Fibroblast of villous mesenchyme (primary cell): ENCODE measurements around the gene PRKCE. TPM values are rescaled to one million over a fixed set of nuclear protein-coding genes. Genes with fewer than 3 reads are reported as not detected.

Experiments used
- DNase-seq: peaks from one replicate; pipeline ENCODE4 v3.0.0-alpha.2; 2010; ENCODE audit warnings: low read depth
- H3K4me3 ChIP-seq: 2 replicates; pipeline ENCODE4 v1.5.1; 2011; ENCODE audit warnings: low read depth, mild to moderate bottlenecking, low read length
- CTCF ChIP-seq: IDR thresholded peaks from 2 replicates; pipeline ENCODE4 v1.5.1; 2012; ENCODE audit warnings: low read depth, mild to moderate bottlenecking, low read length; ENCODE audit not compliant: insufficient read depth
- total RNA-seq: library from RNA; depleted of rRNA; stranded (reverse); fragments of >200 nt; gene quantifications from 2 replicates; pipeline ENCODE4 v1.2.3, GENCODE V29; 2012

The PRKCE gene
- total RNA-seq, 1 donor = 27.2 TPM

- DNase-seq = no peak
- H3K4me3 ChIP-seq = no peak overlapping the region
- TF ChIP-seq CTCF = no peak
Observed at GRCh38 chr2:46174345-46175170, 523.1 kb downstream of the PRKCE start.

- peak; percentile 77 for DNase-seq
- no peak for TF ChIP-seq CTCF
- no peak overlapping the region for H3K4me3 ChIP-seq
Observed at GRCh38 chr2:46175419-46175818, 523.9 kb downstream of the PRKCE start.

GRCh38 chr2:46177461-46178089, 526.1 kb downstream of the PRKCE start:
- no peak for TF ChIP-seq CTCF
- peak; percentile 49 for DNase-seq
- H3K4me3 ChIP-seq = no peak overlapping the region

GRCh38 chr2:46179037-46179621, 527.7 kb downstream of the PRKCE start:
- TF ChIP-seq CTCF = no peak
- no peak overlapping the region for H3K4me3 ChIP-seq
- peak; percentile 99 for DNase-seq

GRCh38 chr2:46180189-46180588, 528.7 kb downstream of the PRKCE start:
- TF ChIP-seq CTCF = no peak
- no peak overlapping the region for H3K4me3 ChIP-seq
- DNase-seq = no peak

- TF ChIP-seq CTCF = no peak
- no peak overlapping the region for H3K4me3 ChIP-seq
- DNase-seq = no peak
Observed at GRCh38 chr2:46181306-46181705, 529.8 kb downstream of the PRKCE start.
